Urinary bladder (tissue), 4 donors: ENCODE measurements around the gene NMU. TPM values are rescaled to one million over a fixed set of nuclear protein-coding genes. Genes with fewer than 3 reads are reported as not detected.
"Not testable (repeated sequence)": the region's sequence is repeated elsewhere in the genome, so short reads cannot be mapped to it uniquely, and the experiment has no call there.

ENCODE experiments used
- DNase-seq: peaks from one replicate; pipeline ENCODE4 v3.0.0-alpha.2; 2015; ENCODE audit errors: extremely low spot score
- H3K27ac ChIP-seq: one replicate; pipeline ENCODE4 v1.5.1; 2013; ENCODE audit warnings: low read depth, mild to moderate bottlenecking, moderate library complexity
- H3K36me3 ChIP-seq: one replicate; pipeline ENCODE4 v1.6.1; 2013; ENCODE audit warnings: mild to moderate bottlenecking, moderate library complexity; ENCODE audit not compliant: insufficient read depth
- H3K4me1 ChIP-seq: one replicate; pipeline ENCODE4 v1.6.1; 2013; ENCODE audit warnings: mild to moderate bottlenecking, moderate library complexity; ENCODE audit not compliant: insufficient read depth
- H3K4me3 ChIP-seq: one replicate; pipeline ENCODE4 v1.5.1; 2013; ENCODE audit warnings: low read depth, low read length
- WGBS: extraction: QIAGEN DNeasy Blood & Tissue Kit; methylation state at CpG from one replicate; pipeline ENCODE4 v1.1.7; 2013; 5-methylcytosine and 5-hydroxymethylcytosine counted together
- polyA plus RNA-seq: library from polyadenylated mRNA; stranded (reverse); fragments of 200-250 nt; gene quantifications from one replicate; pipeline ENCODE4 v1.2.3, GENCODE V29; 2013
- total RNA-seq: library from RNA; depleted of rRNA; stranded (reverse); fragments of >200 nt; gene quantifications from one replicate; pipeline ENCODE4 v1.2.3, GENCODE V29; 2014
- donor health status: healthy with polysubstance abuse.
- donor health status: healthy.

Gene NMU
- total and polyA plus RNA-seq, 2 donors: 0.15 to 0.79 TPM

DNA sequence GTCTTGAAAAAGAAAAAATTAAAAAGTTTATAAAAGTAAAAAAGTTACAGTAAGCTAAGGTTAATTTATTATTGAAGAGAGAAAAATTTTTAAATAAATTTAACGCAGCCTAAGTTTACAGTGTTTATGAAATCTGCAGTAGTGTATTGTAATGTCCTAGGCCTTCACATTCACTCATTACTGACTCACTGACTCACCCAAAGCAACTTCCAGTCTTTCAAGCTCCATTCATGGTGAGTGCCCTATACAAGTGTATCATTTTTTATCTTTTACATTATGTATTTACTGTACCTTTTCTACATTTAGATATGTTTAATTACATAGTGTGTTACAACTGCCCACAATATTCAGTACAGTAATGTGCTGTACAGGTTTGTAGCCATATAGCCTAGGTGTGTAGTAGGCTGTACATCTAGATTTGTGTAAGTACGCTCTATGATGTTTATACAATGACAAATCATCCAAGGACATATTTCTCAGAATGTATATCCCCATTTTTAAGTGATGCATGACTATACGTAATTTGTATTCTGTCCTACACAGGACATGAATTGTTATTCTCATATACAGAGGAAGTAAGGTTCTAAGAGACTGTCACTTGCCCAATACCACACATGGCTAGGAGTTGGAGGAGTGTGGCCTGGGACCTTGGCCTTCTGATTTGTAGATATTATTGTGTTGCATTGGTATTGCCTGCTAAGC lies 24.6 kb downstream of the NMU start:
- DNase-seq: no peak
- 88% methylated on average over 3 of the region's 3 CpGs for WGBS
- Histone ChIP-seq H3K4me1 (no peaks in the 10 kb centered on the region), H3K4me3 (no peak overlapping the region), H3K36me3 (no peaks in the 10 kb centered on the region), H3K27ac (no peak overlapping the region)

DNA sequence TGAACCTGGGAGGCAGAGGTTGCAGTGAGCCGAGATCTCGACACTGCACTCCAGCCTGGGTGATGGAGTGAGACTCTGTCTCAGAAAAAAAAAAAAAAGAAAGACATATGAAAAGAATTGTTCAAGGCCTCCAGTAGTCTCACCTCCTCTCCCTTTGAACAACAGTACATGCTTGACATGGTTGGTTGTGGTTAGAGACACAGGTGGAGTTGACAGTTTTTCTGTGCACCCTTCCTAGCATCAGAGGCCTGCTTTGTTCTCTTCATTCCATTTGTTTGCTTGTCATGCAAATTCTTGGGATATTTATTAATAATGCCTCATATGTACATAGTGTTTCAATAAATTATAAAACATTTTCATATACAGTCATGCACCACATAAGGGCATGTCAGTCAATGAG lies 25.7 kb downstream of the NMU start:
- WGBS: 88% methylated on average over 2 of the region's 2 CpGs
- Histone ChIP-seq H3K4me1 (no peaks in the 10 kb centered on the region), H3K27ac (no peak overlapping the region), H3K4me3 (no peak overlapping the region), H3K36me3 (no peaks in the 10 kb centered on the region)
- no peak for DNase-seq

DNA sequence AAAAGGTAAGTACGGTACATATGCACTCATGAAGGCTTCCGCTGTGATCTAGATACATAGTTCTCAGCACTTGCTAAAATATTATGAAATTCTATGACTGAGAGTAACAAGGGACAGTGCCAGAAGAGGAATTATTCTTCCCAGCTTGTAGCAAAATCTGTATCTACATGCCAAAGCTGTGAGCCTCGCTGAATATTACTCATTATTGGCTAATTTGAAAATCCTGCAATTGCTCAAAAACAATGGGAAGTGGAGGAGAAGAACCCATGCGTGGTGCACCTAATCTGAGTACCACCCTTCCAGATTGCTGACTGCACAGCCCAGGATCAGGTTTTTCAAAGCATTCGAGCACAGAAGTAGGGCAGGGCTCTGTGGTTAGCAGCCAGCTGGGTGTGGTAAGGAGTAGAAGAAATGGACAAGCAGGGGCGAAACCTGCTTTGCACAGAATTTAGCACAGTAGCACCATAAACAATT lies 26.7 kb downstream of the NMU start:
- Histone ChIP-seq H3K27ac (no peak overlapping the region), H3K4me3 (no peak overlapping the region), H3K4me1 (no peaks in the 10 kb centered on the region), H3K36me3 (no peaks in the 10 kb centered on the region)
- 55% methylated on average over 6 of the region's 6 CpGs for WGBS
- no peak for DNase-seq

DNA sequence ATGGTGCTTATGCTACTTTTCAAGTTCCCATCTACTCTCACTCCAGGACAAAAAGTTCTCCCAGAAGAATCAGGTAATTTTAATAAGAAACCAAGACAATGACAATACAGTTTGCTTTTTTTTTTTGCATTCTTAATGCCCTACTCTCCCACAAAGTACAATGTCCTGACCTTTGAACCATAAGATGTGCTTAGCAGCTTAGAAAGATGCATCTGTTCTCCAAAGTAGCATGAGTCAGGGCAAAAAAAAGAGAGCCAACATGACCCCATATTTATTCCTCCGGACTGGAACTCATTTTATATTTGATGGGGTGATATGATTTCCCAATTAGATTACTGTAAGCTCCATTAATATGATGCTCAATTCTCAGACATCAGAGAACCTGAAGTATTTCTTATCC lies 27.5 kb downstream of the NMU start:
- no peak overlapping the region for H3K4me3 ChIP-seq
- WGBS: 70% methylated on average over 1 of the region's 1 CpG
- DNase-seq: no peak
- H3K36me3 ChIP-seq: no peaks in the 10 kb centered on the region
- H3K27ac ChIP-seq: no peak overlapping the region
- no peaks in the 10 kb centered on the region for H3K4me1 ChIP-seq

DNA sequence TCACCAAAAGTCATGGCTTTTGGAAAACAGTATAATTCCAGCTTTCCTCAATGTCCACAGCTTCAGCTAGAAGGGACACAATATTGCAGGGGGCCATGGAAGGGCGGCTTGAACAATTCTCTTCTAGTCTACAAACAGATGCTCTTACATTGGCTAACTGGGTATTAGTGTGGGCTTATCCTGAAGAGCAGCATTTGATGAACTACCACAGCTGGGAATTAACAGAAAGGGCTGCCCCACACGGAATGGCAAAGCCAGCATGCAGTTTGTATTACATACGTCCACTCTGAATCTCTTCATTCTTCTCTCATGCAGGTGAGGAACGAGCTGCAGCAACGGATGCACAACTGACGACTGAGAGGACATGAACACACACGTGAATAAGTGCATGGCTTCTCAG lies 31.1 kb downstream of the NMU start:
- no peak overlapping the region for H3K4me3 ChIP-seq
- no peaks in the 10 kb centered on the region for H3K4me1 ChIP-seq
- DNase-seq: no peak
- no peaks in the 10 kb centered on the region for H3K36me3 ChIP-seq
- no peak overlapping the region for H3K27ac ChIP-seq
- WGBS: 79% methylated on average over 7 of the region's 7 CpGs

DNA sequence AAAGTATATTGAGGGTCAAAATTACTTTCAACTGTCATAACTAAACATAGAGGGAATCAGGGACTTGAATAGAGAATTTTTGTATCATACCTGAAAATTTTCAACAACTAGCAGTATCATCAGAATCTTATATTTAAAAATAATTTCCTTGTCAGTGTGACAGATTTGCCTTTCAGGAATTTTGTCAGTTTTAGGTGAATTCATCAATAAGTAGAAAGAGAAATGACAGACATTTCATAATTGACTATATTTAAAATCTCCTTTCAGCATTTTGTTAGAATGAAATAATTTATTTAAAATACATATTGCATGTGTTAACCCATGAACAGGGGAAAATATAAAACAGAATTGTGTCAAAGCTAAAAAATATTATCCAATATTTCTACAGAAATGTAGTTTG lies 35.5 kb downstream of the NMU start:
- no peak for DNase-seq
- Histone ChIP-seq H3K36me3 (no peaks in the 10 kb centered on the region), H3K4me1 (no peaks in the 10 kb centered on the region), H3K4me3 (no peak overlapping the region), H3K27ac (no peak overlapping the region)

DNA sequence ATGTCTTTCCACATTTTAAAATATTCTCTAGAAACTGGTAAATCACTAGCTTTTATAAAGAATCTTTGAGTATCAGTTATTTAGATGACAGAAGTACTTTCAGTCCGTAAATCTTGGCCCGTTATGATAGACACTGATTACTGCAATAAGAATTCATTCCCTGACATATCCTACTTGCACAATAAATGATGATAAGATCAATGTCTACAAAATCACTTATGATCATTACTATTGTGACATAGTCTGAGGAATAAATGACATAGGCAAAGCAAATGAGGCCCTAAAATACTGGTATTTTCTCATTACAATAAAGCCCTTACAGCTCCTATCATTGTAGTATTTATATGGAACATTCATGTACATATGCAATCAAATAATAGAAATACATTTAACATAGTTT lies 37.5 kb downstream of the NMU start:
- no peaks in the 10 kb centered on the region for H3K4me1 ChIP-seq
- H3K4me3 ChIP-seq: no peak overlapping the region
- no peaks in the 10 kb centered on the region for H3K36me3 ChIP-seq
- H3K27ac ChIP-seq: no peak overlapping the region
- DNase-seq: no peak
- WGBS: 84% methylated on average over 2 of the region's 2 CpGs

DNA sequence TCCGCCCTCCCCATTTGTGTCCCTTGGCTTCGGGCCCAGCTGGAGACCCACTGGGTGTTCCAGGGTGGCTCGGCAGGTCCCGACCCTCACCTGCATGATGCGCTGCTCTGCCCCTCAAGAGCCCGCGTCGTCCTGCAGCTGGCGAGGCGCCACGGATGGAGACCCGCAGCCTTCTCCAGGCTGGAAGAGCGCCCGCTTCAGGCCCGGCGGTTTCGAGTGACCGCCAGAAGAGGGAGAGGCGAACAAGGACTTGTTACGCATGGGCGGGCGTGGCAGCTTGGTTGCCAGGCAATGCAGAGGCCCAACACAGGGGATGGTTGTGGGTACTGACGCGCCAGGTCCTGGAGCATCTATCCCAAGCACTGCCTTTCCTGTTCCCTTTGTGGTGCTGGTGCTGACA lies 44.1 kb downstream of the NMU start, which contains the start of gene PDCL2:
Gene PDCL2 (minus strand): TSS at position 232 of the 400 bp plus-strand sequence. CDS start 136 bp downstream, at position 96.
- 93% methylated on average over 24 of the region's 24 CpGs for WGBS
- no peak for DNase-seq
- Histone ChIP-seq H3K27ac (no peak within 1 kb of the TSS), H3K4me3 (no peak within 1 kb of the TSS), H3K4me1 (no peaks in the 10 kb centered on the region), H3K36me3 (no peaks in the 10 kb centered on the region)

DNA sequence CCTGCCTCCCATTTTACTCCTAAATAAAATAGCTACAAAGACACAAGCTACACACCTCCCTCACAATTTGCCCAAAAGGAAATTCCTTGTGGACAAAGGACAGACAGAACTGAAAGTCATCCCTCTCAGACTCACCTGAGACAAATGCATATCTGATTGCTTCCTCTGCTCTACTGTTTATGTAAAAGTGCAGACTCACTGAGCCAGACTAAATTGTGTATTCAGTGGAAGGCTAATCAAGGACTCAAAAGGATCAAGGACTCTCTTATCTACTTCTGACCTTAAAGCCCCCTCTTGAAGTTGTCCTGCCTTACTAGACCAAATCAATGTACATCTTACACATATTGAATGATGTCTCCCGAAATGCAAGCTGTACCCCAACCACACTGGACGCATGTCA lies 47.9 kb downstream of the NMU start:
- H3K27ac ChIP-seq: no peak overlapping the region
- WGBS: 90% methylated on average over 2 of the region's 2 CpGs
- DNase-seq: no peak
- H3K36me3 ChIP-seq: no peaks in the 10 kb centered on the region
- no peaks in the 10 kb centered on the region for H3K4me1 ChIP-seq
- no peak overlapping the region for H3K4me3 ChIP-seq

DNA sequence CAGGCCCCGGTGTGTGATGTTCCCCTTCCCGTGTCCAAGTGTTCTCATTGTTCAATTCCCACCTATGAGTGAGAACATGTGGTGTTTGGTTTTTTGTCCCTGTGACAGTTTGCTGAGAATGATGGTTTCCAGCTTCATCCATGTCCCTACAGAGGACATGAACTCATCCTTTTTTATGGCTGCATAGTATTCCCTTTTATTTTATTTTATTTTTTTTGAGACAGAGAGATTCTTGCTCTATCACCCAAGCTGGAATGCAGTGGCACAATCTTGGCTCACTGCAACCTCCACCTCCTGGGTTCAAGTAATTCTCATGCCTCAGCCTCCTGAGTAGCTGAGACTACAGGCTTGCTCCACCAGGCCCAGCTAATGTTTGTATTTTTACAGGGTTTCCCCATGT lies 53.3 kb downstream of the NMU start:
- WGBS: 83% methylated on average over 2 of the region's 2 CpGs

DNA sequence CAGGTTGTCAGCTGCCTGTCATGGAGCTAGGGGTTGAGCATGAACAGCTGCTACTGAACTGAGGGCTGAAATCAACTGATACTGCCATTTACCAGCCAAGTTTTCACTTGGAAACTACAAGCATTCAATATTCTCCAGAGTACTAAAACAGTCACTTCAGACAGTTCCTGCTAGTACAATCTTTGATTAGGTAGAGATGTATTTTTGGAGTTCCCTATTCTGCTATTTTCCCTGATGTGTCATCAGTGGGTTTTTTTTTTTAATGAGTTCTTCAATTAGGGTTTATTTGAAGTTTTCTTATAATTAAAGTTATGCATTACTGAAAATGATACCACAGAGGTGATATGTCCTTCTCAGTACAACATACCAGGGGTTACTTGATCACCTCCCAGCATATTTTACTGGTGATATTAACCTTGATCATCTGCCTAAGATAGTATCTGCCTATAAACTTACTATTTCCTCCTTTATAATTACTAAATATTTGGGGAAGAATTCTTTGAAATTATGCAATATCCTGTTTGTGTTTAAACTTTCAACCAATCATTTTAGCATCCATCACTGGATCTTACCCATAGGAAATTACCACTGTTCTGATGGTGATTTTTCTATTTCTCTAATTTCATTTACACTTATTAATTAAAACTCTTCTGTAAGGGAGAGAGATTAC lies 57.6 kb downstream of the NMU start:
- no peaks in the 10 kb centered on the region for H3K36me3 ChIP-seq
- H3K4me3 ChIP-seq: no peak overlapping the region
- H3K4me1 ChIP-seq: no peaks in the 10 kb centered on the region
- H3K27ac ChIP-seq: no peak overlapping the region
- DNase-seq: no peak

More for the DNA sequence above, 53.3 kb downstream of the NMU start:
- not testable (repeated sequence) for H3K4me3 ChIP-seq, H3K36me3 ChIP-seq, DNase-seq, H3K27ac ChIP-seq, H3K4me1 ChIP-seq

DNA sequence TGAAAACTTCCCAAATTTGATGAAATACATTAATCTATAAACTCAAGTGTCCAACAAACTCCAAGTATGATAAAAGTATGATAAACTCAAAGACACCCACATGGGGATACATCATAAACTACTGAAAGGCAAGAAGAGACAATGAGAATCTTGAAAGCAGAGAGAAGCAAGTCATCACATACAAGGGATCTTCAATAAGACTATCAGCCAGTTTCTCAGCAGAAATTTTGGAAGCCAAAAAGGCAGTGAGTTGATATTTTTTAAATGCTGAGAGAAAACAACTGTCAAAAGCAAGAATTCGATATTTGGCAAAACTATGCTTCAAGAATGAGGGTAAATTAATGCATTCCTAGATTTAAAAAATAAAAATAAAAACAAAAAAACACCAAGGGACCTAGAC lies 60.6 kb downstream of the NMU start:
- Histone ChIP-seq H3K36me3 (no peaks in the 10 kb centered on the region), H3K4me3 (no peak overlapping the region), H3K4me1 (no peaks in the 10 kb centered on the region), H3K27ac (no peak overlapping the region)
- no peak for DNase-seq
- 69% methylated on average over 1 of the region's 1 CpG for WGBS

DNA sequence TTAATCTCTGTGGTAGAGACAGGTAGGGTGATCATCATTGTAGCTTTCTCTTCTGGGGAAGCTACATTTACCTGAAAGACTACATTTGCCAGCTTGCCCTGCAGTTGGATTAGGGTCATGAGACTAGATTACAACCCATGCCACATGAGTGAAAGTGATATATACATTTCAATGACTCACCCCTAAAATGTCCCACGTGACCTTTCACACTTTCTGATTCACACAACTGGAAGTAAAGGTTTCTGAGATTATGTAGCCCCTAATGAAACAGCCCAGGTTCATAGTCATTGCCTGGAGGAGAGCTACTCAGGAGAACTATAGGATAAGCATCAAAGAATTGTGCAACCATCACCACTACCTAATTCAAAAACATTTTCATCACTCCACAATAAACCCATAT lies 61.8 kb downstream of the NMU start:
- DNase-seq: no peak
- WGBS: 66% methylated on average over 1 of the region's 1 CpG
- no peak overlapping the region for H3K4me3 ChIP-seq
- H3K27ac ChIP-seq: no peak overlapping the region
- no peaks in the 10 kb centered on the region for H3K4me1 ChIP-seq
- no peaks in the 10 kb centered on the region for H3K36me3 ChIP-seq

DNA sequence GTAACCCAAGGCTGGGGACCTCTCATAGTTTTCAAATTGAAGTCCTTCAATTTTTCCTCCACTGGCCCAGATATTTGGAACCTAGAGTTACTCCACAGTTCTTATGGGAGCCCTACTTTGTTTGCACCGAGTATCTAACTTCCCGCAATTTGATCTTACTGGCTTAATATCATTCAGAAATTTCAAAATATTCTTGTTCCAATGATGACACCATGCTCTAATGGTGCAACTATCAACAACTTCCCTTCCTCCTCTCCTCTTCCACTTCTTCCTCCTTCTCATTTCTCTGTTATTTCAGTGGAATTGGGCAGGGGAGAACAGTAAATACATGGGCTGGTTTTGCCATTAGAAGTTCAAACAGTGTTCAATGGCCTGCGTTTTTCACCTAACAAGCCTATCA lies 64.3 kb downstream of the NMU start:
- Histone ChIP-seq H3K27ac (no peak overlapping the region), H3K4me3 (no peak overlapping the region), H3K36me3 (no peaks in the 10 kb centered on the region), H3K4me1 (no peaks in the 10 kb centered on the region)
- DNase-seq: no peak
- WGBS: 72% methylated on average over 3 of the region's 3 CpGs
